HepG2 (cell line): ENCODE measurements around the gene SLC6A6. TPM values are rescaled to one million over a fixed set of nuclear protein-coding genes. Genes with fewer than 3 reads are reported as not detected.

Source experiments
- CENPT ChIP-seq: sonication (generic); formaldehyde crosslinking; IDR thresholded peaks from 2 replicates; pipeline ENCODE4 v1.8.0; 2022; ENCODE audit warnings: low read depth, mild to moderate bottlenecking, moderate library complexity, missing genetic modification reagents
- CHD2 ChIP-seq: IDR thresholded peaks from 2 replicates; pipeline ENCODE4 v1.6.1; 2011; ENCODE audit warnings: low read depth, low read length, improper control_type of control experiment
- ELF1 ChIP-seq: sonication (generic); formaldehyde crosslinking; IDR thresholded peaks from 2 replicates; pipeline ENCODE4 v1.4.0; 2020; ENCODE audit warnings: missing genetic modification reagents
- SALL1 ChIP-seq: sonication (generic); formaldehyde crosslinking; IDR thresholded peaks from 2 replicates; pipeline ENCODE4 v1.8.0; 2022; ENCODE audit warnings: mild to moderate bottlenecking, missing genetic modification reagents
- U2AF1 ChIP-seq: fragments of 200-400 bp; formaldehyde crosslinking; optimal IDR thresholded peaks from 2 replicates; pipeline ENCODE3; 2017; ENCODE audit warnings: mild to moderate bottlenecking, low read depth, low read length
- polyA plus RNA-seq, 8 experiments: library from polyadenylated mRNA; depleted of rRNA in 3 of 8; stranded (reverse) in 7 of 8; unstranded in 1 of 8; fragments of >200 nt; fragmentation: Illumina TruSeq in 4 of 8; extraction: Trizol in 4 of 8; gene quantifications; 2 replicates each; pipeline versions ENCODE4 v1.2.1 to v1.2.3, GENCODE V29; 2011 to 2016; ENCODE audit warnings: low read depth in 4 of 8, missing spikeins in 1 of 8, mixed read lengths in 1 of 8; ENCODE audit not compliant: insufficient read depth in 1 of 8
- total RNA-seq, 5 experiments: library from RNA; depleted of rRNA; stranded (reverse); fragments of >200 nt; fragmentation: Illumina TruSeq; extraction: Trizol; gene quantifications; 2 replicates each; pipeline ENCODE4 v1.2.3, GENCODE V29; 2016; ENCODE audit warnings: low read depth in 1 of 5
- TF ChIP-seq, protein P1 (sequence below): sonication (generic); formaldehyde crosslinking; IDR thresholded peaks from 2 replicates; pipeline ENCODE4 v1.4.0; 2020; ENCODE audit warnings: mild to moderate bottlenecking, missing genetic modification reagents
- TF ChIP-seq, protein P2 (sequence below): sonication (generic); formaldehyde crosslinking; IDR thresholded peaks from 2 replicates; pipeline ENCODE4 v1.5.0; 2020; ENCODE audit warnings: mild to moderate bottlenecking, missing genetic modification reagents, borderline replicate concordance
- TF ChIP-seq, protein P3 (sequence below): sonication (generic); formaldehyde crosslinking; IDR thresholded peaks from 2 replicates; pipeline ENCODE4 v1.5.0; 2020; ENCODE audit warnings: missing genetic modification reagents
- TF ChIP-seq, protein P4 (sequence below): sonication (generic); formaldehyde crosslinking; conservative IDR thresholded peaks from 2 replicates; pipeline ENCODE4 v1.8.0; 2022; ENCODE audit warnings: missing genetic modification reagents
- TF ChIP-seq, protein P5 (sequence below): sonication (generic); formaldehyde crosslinking; conservative IDR thresholded peaks from 2 replicates; pipeline ENCODE4 v1.4.0; 2020; ENCODE audit warnings: missing genetic modification reagents

The SLC6A6 gene
- total and polyA plus RNA-seq, 2 of the 13 experiments (the other 11 are each of a cell fraction or from before 2014, with no cell fraction given): 14.1 to 20.7 TPM

DNA sequence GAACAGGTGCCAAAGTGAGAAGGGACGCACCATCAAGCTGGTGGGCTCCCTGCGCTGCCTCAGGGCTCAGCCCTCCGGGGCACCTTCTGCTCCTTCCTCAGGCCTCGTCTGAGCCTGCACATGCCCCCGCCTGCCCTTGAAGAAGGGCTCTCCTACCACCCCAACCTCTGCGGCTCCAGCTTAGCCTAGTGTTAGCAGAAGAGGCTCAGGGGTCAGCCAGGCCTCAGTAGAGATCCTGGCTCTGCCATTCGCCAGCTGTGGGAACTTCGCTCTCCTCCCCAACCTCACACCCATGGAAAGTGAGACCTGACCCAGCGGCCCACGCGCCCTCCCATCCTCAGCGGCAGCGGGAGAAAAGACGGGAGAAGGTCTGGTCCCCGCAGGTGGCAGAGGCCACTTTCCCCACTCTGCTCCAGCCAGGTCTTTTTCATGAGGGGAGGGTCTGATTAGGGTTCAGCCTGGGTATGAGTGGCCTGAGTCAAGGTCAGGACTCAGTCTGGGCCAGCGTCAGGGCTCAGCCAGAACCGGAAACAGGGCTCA, 129.5 kb downstream of the SLC6A6 start (continued):
- TF ChIP-seq, protein P1, sequence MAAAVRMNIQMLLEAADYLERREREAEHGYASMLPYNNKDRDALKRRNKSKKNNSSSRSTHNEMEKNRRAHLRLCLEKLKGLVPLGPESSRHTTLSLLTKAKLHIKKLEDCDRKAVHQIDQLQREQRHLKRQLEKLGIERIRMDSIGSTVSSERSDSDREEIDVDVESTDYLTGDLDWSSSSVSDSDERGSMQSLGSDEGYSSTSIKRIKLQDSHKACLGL (CRISPR knock-in tag): no peak
- no peak for TF ChIP-seq CHD2
- TF ChIP-seq, protein P2, sequence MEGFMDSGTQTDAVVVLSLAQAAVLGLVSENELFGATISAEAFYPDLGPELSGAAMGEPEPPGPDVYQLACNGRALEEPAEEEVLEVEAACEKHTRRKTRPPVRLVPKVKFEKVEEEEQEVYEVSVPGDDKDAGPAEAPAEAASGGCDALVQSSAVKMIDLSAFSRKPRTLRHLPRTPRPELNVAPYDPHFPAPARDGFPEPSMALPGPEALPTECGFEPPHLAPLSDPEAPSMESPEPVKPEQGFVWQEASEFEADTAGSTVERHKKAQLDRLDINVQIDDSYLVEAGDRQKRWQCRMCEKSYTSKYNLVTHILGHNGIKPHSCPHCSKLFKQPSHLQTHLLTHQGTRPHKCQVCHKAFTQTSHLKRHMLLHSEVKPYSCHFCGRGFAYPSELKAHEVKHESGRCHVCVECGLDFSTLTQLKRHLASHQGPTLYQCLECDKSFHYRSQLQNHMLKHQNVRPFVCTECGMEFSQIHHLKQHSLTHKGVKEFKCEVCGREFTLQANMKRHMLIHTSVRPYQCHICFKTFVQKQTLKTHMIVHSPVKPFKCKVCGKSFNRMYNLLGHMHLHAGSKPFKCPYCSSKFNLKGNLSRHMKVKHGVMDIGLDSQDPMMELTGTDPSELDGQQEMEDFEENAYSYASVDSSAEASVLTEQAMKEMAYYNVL (CRISPR knock-in tag): no peak
- TF ChIP-seq U2AF1: no peak
- TF ChIP-seq, protein P3, sequence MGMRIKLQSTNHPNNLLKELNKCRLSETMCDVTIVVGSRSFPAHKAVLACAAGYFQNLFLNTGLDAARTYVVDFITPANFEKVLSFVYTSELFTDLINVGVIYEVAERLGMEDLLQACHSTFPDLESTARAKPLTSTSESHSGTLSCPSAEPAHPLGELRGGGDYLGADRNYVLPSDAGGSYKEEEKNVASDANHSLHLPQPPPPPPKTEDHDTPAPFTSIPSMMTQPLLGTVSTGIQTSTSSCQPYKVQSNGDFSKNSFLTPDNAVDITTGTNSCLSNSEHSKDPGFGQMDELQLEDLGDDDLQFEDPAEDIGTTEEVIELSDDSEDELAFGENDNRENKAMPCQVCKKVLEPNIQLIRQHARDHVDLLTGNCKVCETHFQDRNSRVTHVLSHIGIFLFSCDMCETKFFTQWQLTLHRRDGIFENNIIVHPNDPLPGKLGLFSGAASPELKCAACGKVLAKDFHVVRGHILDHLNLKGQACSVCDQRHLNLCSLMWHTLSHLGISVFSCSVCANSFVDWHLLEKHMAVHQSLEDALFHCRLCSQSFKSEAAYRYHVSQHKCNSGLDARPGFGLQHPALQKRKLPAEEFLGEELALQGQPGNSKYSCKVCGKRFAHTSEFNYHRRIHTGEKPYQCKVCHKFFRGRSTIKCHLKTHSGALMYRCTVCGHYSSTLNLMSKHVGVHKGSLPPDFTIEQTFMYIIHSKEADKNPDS (CRISPR knock-in tag): no peak
- no peak for TF ChIP-seq CENPT (CRISPR knock-in tag)
- TF ChIP-seq, protein P4, sequence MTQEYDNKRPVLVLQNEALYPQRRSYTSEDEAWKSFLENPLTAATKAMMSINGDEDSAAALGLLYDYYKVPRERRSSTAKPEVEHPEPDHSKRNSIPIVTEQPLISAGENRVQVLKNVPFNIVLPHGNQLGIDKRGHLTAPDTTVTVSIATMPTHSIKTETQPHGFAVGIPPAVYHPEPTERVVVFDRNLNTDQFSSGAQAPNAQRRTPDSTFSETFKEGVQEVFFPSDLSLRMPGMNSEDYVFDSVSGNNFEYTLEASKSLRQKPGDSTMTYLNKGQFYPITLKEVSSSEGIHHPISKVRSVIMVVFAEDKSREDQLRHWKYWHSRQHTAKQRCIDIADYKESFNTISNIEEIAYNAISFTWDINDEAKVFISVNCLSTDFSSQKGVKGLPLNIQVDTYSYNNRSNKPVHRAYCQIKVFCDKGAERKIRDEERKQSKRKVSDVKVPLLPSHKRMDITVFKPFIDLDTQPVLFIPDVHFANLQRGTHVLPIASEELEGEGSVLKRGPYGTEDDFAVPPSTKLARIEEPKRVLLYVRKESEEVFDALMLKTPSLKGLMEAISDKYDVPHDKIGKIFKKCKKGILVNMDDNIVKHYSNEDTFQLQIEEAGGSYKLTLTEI (CRISPR knock-in tag): no peak
- TF ChIP-seq SALL1 (CRISPR knock-in tag): no peak
- TF ChIP-seq, protein P5, sequence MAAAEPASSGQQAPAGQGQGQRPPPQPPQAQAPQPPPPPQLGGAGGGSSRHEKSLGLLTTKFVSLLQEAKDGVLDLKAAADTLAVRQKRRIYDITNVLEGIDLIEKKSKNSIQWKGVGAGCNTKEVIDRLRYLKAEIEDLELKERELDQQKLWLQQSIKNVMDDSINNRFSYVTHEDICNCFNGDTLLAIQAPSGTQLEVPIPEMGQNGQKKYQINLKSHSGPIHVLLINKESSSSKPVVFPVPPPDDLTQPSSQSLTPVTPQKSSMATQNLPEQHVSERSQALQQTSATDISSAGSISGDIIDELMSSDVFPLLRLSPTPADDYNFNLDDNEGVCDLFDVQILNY (CRISPR knock-in tag): no peak
- no peak for TF ChIP-seq ELF1 (CRISPR knock-in tag)
